Activated T-helper 2 cell treated with anti-CD3 and anti-CD28 coated beads, Interferon-gamma antibody, Interleukin-2, Interleukin-4, amounts not matched to agents 10 μg/mL and 5 μg/mL and 100 μg/mL, durations not matched to agents 14 hours and 24 hours and 36 hours (primary cell): ENCODE data around the gene DDX60. TPM values are rescaled to one million over a fixed set of nuclear protein-coding genes. Genes with fewer than 3 reads are reported as not detected.
A peak's percentile ranks its signal among the peaks of the same experiment; 100 is the strongest.
"Not testable (repeated sequence)": the region's sequence is repeated elsewhere in the genome, so short reads cannot be mapped to it uniquely, and the experiment has no call there.

ENCODE experiments used
- DNase-seq: peaks from one replicate; pipeline ENCODE4 v3.0.0; 2021; ENCODE audit warnings: low spot score
- H3K27ac Mint-ChIP-seq: one replicate; pipeline ENCODE4 v1.8.0; 2021; ENCODE audit warnings: mixed read lengths
- H3K27me3 Mint-ChIP-seq: one replicate; pipeline ENCODE4 v1.8.0; 2021; ENCODE audit warnings: low read depth, mixed read lengths
- H3K36me3 Mint-ChIP-seq: one replicate; pipeline ENCODE4 v1.8.0; 2021; ENCODE audit warnings: low read depth, mixed read lengths
- H3K4me1 Mint-ChIP-seq: one replicate; pipeline ENCODE4 v1.8.0; 2021; ENCODE audit warnings: low read depth, mixed read lengths
- H3K4me3 Mint-ChIP-seq: one replicate; pipeline ENCODE4 v1.8.0; 2021; ENCODE audit warnings: low read depth, mild to moderate bottlenecking, moderate library complexity, mixed read lengths
- H3K9me3 Mint-ChIP-seq: one replicate; pipeline ENCODE4 v1.8.0; 2021; ENCODE audit warnings: mixed read lengths
- intact Hi-C: fragments of 100-400 bp; cut with micrococcal nuclease; formaldehyde crosslinking; loops from one replicate; pipeline ENCODE4 v1.15.1; 2023
- total RNA-seq: library from RNA; stranded (reverse); gene quantifications from 2 replicates; pipeline ENCODE4 v1.2.3, GENCODE V29; 2022

DDX60 gene
- total RNA-seq, 1 donor from 2014 or later, result 5.3 TPM

- Mint-ChIP-seq H3K27ac (no peak overlapping the region), H3K36me3 (peaks cover 15% of the 10 kb centered on the region), H3K27me3 (no peaks in the 10 kb centered on the region), H3K4me3 (no peak overlapping the region), H3K4me1 (peaks cover 27% of the 10 kb centered on the region), H3K9me3 (peaks cover 14% of the 10 kb centered on the region)
- DNase-seq, result no peak
- intact Hi-C loops, result no loop called here
Observed at GRCh38 chr4:168321006-168321405, 2.5 kb upstream of the DDX60 start.

DNA sequence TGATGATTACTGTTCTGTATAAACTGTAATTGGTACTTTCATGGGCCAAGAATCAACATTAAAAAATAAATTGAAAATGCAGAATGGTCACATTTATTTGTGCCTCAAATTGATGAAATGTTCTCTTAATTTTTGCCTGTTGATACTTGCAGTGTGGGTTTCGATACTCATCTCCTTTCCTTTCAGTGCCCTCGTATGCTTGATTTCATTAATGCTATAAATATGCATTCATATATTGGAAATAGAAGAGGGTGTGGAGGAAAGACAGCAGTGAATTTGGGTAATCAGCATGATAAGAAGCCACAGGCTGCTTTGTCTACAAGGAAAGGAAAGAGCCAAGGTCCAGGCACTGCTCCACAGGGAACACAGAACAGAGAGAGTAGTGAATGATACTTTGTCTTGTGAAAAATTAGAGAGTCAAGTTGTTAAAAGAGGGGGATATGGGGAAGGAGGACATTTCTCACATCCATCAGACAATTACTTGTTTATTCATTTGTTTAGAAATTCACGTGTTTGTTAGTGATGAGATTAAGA lies 1.0 kb upstream of the DDX60 start:
- DNase-seq, result no peak
- H3K27me3 Mint-ChIP-seq, result no peaks in the 10 kb centered on the region
- peaks cover 14% of the 10 kb centered on the region for H3K9me3 Mint-ChIP-seq
- peaks cover 32% of the 10 kb centered on the region for H3K4me1 Mint-ChIP-seq
- H3K36me3 Mint-ChIP-seq, result peaks cover 20% of the 10 kb centered on the region
- peak overlapping the region; percentile 85 for H3K4me3 Mint-ChIP-seq
- no peak overlapping the region for H3K27ac Mint-ChIP-seq
- intact Hi-C loops, result loop anchor here (5.0 kb wide), 1 partner anchor 688 kb away; no protein-coding TSS in a partner anchor

- DNase-seq, result no peak
Observed at GRCh38 chr4:168317621-168318020, 931 bp downstream of the DDX60 start.

GRCh38 chr4:168309781-168310180 lies 8.8 kb downstream of the DDX60 start:
- H3K27me3 Mint-ChIP-seq, result no peaks in the 10 kb centered on the region
- intact Hi-C loops, result no loop called here
- H3K36me3 Mint-ChIP-seq, result peaks cover 43% of the 10 kb centered on the region
- peaks cover 21% of the 10 kb centered on the region for H3K4me1 Mint-ChIP-seq
- no peak overlapping the region for H3K4me3 Mint-ChIP-seq
- H3K9me3 Mint-ChIP-seq, result no peaks in the 10 kb centered on the region
- DNase-seq, result no peak
- no peak overlapping the region for H3K27ac Mint-ChIP-seq

More at GRCh38 chr4:168317621-168318020, 931 bp downstream of the DDX60 start:
- H3K4me1 Mint-ChIP-seq, result peaks cover 37% of the 10 kb centered on the region
- H3K4me3 Mint-ChIP-seq, result peak overlapping the region; percentile 85
- intact Hi-C loops, result loop anchor here (1.0 to 5.0 kb wide), 2 partner anchors 164 to 690 kb away; no protein-coding TSS in a partner anchor
- peaks cover 14% of the 10 kb centered on the region for H3K9me3 Mint-ChIP-seq
- H3K36me3 Mint-ChIP-seq, result peaks cover 23% of the 10 kb centered on the region
- no peaks in the 10 kb centered on the region for H3K27me3 Mint-ChIP-seq
- peak overlapping the region; percentile 83 for H3K27ac Mint-ChIP-seq

DNA sequence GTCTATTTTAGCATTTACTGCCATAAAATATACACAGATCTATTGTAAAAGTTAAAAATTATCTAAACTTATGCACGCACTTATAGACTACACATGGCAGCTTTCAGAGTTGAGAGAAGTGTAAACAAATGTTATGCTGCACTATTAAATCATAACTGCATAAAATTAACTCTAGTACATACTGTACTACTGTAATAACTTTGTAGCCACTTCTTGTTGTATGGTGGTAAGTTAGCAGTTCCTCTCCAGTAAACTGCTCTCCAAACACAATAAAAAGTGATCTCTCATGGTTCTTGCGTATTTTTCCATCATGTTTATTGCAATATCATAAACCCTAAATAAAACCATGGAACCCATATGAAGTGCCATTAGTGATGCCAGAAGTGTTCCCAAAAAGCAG lies 9.6 kb downstream of the DDX60 start:
- Mint-ChIP-seq H3K36me3 (peaks cover 49% of the 10 kb centered on the region), H3K9me3 (no peaks in the 10 kb centered on the region), H3K27ac (no peak overlapping the region), H3K27me3 (no peaks in the 10 kb centered on the region), H3K4me1 (peaks cover 21% of the 10 kb centered on the region), H3K4me3 (no peak overlapping the region)
- no peak for DNase-seq
- intact Hi-C loops, result no loop called here

DNA sequence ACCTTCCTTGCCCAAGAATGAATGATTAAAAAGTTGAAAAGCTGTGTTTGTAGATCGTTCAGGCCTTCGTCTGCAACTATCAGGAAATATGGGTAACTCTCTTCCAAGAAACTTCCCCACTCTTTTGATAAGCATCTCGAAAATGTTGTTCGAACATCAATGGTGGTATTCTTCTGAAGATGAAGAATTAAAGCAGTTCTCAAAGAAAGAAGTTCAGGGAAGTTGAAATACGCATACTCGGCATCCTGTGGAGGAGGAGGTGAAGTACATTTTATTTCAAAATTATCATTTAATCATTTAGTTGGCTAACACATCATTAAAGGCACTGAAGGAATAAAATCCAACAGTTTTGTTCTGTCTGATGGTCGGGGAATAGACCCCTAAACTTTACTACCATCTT lies 12.1 kb downstream of the DDX60 start:
- H3K4me3 Mint-ChIP-seq, result peak overlapping the region; percentile 65
- H3K36me3 Mint-ChIP-seq, result peaks cover 55% of the 10 kb centered on the region
- H3K27me3 Mint-ChIP-seq, result no peaks in the 10 kb centered on the region
- H3K9me3 Mint-ChIP-seq, result no peaks in the 10 kb centered on the region
- DNase-seq, result no peak
- intact Hi-C loops, result no loop called here
- H3K27ac Mint-ChIP-seq, result peak overlapping the region; percentile 86
- H3K4me1 Mint-ChIP-seq, result peaks cover 11% of the 10 kb centered on the region

GRCh38 chr4:168304744-168305459 lies 13.7 kb downstream of the DDX60 start:
- intact Hi-C loops, result no loop called here
- H3K36me3 Mint-ChIP-seq, result peaks cover 55% of the 10 kb centered on the region
- H3K9me3 Mint-ChIP-seq, result no peaks in the 10 kb centered on the region
- H3K27ac Mint-ChIP-seq, result no peak overlapping the region
- no peak for DNase-seq
- H3K4me3 Mint-ChIP-seq, result no peak overlapping the region
- H3K27me3 Mint-ChIP-seq, result no peaks in the 10 kb centered on the region
- H3K4me1 Mint-ChIP-seq, result peaks cover 11% of the 10 kb centered on the region

- peaks cover 13% of the 10 kb centered on the region for H3K4me1 Mint-ChIP-seq
- H3K4me3 Mint-ChIP-seq, intact Hi-C loops, H3K27ac Mint-ChIP-seq, DNase-seq, H3K27me3 Mint-ChIP-seq, H3K9me3 Mint-ChIP-seq: not testable (repeated sequence)
- H3K36me3 Mint-ChIP-seq, result peaks cover 54% of the 10 kb centered on the region
Observed at GRCh38 chr4:168303430-168303829, 15.1 kb downstream of the DDX60 start.

GRCh38 chr4:168293386-168293975 lies 25.1 kb downstream of the DDX60 start:
- H3K4me1 Mint-ChIP-seq, result peaks cover 7% of the 10 kb centered on the region
- H3K27me3 Mint-ChIP-seq, result no peaks in the 10 kb centered on the region
- intact Hi-C loops, result no loop called here
- no peak overlapping the region for H3K27ac Mint-ChIP-seq
- DNase-seq, result no peak
- H3K36me3 Mint-ChIP-seq, result peaks cover 41% of the 10 kb centered on the region
- no peaks in the 10 kb centered on the region for H3K9me3 Mint-ChIP-seq
- H3K4me3 Mint-ChIP-seq, result no peak overlapping the region

- Mint-ChIP-seq H3K27me3 (no peaks in the 10 kb centered on the region), H3K27ac (no peak overlapping the region), H3K4me3 (no peak overlapping the region), H3K36me3 (peaks cover 27% of the 10 kb centered on the region), H3K4me1 (peaks cover 7% of the 10 kb centered on the region), H3K9me3 (no peaks in the 10 kb centered on the region)
- intact Hi-C loops, result no loop called here
- DNase-seq, result no peak
Observed at GRCh38 chr4:168291242-168291641, 27.3 kb downstream of the DDX60 start.

GRCh38 chr4:168285850-168286249 lies 32.7 kb downstream of the DDX60 start:
- H3K9me3 Mint-ChIP-seq, H3K27me3 Mint-ChIP-seq, DNase-seq, H3K4me1 Mint-ChIP-seq, H3K4me3 Mint-ChIP-seq, intact Hi-C loops, H3K27ac Mint-ChIP-seq: not testable (repeated sequence)
- H3K36me3 Mint-ChIP-seq, result peaks cover 33% of the 10 kb centered on the region

GRCh38 chr4:168279556-168279955 lies 39.0 kb downstream of the DDX60 start:
- Mint-ChIP-seq H3K27me3 (no peaks in the 10 kb centered on the region), H3K36me3 (peaks cover 62% of the 10 kb centered on the region), H3K4me1 (no peaks in the 10 kb centered on the region), H3K9me3 (no peaks in the 10 kb centered on the region), H3K27ac (no peak overlapping the region), H3K4me3 (no peak overlapping the region)
- no peak for DNase-seq
- intact Hi-C loops, result no loop called here

GRCh38 chr4:168275836-168276235 lies 42.7 kb downstream of the DDX60 start:
- Mint-ChIP-seq H3K4me3 (no peak overlapping the region), H3K27ac (no peak overlapping the region), H3K36me3 (peaks cover 69% of the 10 kb centered on the region), H3K9me3 (no peaks in the 10 kb centered on the region), H3K4me1 (no peaks in the 10 kb centered on the region), H3K27me3 (no peaks in the 10 kb centered on the region)
- intact Hi-C loops, result no loop called here
- no peak for DNase-seq
